ENCODE measurements around the gene PCNX2. TPM values are rescaled to one million over a fixed set of nuclear protein-coding genes. Genes with fewer than 3 reads are reported as not detected.

PCNX2 gene
- total and polyA plus RNA-seq, 2 of the 13 experiments (the other 11 are each of a cell fraction or from before 2014, with no cell fraction given): 0.11 to 0.42 TPM

DNA sequence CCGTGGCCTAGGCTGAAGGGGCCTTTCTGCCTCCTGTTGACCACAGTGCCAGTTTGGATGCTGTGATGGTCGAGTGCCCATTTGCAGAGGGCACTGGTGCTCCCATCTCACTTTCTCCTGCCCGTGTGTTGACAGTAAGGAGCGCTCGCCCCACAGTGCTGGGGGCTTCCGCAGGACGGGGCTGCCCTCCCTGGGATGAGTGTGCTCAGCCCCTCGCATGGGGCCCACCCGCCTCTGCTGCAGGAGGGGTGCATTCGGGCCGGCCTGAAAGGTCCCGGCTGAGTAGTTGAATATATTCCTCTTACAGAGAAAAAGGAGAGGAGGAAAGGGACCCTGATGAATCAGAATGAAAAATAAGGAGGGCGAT, 307.8 kb downstream of the PCNX2 start (continued):
- TF ChIP-seq, protein P1, sequence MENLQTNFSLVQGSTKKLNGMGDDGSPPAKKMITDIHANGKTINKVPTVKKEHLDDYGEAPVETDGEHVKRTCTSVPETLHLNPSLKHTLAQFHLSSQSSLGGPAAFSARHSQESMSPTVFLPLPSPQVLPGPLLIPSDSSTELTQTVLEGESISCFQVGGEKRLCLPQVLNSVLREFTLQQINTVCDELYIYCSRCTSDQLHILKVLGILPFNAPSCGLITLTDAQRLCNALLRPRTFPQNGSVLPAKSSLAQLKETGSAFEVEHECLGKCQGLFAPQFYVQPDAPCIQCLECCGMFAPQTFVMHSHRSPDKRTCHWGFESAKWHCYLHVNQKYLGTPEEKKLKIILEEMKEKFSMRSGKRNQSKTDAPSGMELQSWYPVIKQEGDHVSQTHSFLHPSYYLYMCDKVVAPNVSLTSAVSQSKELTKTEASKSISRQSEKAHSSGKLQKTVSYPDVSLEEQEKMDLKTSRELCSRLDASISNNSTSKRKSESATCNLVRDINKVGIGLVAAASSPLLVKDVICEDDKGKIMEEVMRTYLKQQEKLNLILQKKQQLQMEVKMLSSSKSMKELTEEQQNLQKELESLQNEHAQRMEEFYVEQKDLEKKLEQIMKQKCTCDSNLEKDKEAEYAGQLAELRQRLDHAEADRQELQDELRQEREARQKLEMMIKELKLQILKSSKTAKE (CRISPR knock-in tag; IDR thresholded peaks at IDR 0.05; ENCODE audit: borderline replicate concordance): no peak
- TF ChIP-seq RXRB (CRISPR knock-in tag; IDR thresholded peaks at IDR 0.05; ENCODE audit: borderline replicate concordance): no peak
- TF ChIP-seq, protein P2, sequence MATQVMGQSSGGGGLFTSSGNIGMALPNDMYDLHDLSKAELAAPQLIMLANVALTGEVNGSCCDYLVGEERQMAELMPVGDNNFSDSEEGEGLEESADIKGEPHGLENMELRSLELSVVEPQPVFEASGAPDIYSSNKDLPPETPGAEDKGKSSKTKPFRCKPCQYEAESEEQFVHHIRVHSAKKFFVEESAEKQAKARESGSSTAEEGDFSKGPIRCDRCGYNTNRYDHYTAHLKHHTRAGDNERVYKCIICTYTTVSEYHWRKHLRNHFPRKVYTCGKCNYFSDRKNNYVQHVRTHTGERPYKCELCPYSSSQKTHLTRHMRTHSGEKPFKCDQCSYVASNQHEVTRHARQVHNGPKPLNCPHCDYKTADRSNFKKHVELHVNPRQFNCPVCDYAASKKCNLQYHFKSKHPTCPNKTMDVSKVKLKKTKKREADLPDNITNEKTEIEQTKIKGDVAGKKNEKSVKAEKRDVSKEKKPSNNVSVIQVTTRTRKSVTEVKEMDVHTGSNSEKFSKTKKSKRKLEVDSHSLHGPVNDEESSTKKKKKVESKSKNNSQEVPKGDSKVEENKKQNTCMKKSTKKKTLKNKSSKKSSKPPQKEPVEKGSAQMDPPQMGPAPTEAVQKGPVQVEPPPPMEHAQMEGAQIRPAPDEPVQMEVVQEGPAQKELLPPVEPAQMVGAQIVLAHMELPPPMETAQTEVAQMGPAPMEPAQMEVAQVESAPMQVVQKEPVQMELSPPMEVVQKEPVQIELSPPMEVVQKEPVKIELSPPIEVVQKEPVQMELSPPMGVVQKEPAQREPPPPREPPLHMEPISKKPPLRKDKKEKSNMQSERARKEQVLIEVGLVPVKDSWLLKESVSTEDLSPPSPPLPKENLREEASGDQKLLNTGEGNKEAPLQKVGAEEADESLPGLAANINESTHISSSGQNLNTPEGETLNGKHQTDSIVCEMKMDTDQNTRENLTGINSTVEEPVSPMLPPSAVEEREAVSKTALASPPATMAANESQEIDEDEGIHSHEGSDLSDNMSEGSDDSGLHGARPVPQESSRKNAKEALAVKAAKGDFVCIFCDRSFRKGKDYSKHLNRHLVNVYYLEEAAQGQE (IDR thresholded peaks at IDR 0.05; ENCODE audit: borderline replicate concordance in 1 of 2, low read depth in 1 of 2, low read length in 2 of 2): no peak
- no peak for TF ChIP-seq ZNF615 (CRISPR knock-in tag; IDR thresholded peaks at IDR 0.05; ENCODE audit: borderline replicate concordance)

DNA sequence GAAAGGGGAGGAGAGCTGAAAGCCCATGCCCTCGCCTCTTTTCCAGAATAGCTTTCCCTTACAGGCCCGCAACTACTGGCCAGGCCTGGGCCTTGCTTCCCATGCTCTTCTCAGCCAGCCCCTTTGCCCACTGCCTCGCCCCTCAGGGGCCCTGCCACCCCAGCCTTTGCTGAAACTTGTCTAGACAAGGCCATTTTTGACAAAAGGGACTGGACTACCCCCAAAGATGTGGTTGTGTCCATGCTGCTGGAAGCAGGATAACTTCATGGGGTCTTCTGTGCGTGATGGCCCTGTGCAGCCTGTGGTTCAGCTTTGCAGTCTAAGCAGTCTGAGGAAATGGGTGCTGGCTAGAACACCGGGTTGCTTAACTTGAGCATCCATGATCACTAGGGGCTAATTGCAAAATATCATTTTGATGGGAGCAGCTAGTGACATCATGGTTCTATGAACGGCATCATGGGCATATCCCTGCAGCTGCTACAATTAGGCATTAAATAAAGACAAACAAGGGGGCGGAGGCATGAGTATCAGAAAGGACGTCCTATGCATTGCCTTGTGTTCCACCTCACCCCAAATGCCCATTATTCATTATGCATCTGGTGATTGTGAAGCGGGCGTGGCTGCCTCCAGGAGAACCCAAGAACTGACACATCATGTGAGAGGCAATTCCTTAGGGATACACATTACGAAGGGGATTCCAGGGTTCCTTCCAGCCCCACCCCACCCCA, 308.3 kb downstream of the PCNX2 start:
- POLR2A ChIA-PET: no interaction called here
- no peak for DNase-seq (ENCODE audit: low spot score)
- in situ Hi-C loops (cut with HindIII; ENCODE audit: extremely low pct_ligation_motif_present, low pct_unique_long_range_greater_than_20kb) (no loop called here), intact Hi-C loops (cut with micrococcal nuclease; ENCODE audit: unreplicated experiment) (no loop called here)
- no peak overlapping the region for H3K27ac ChIP-seq (ENCODE audit: extremely low read length, insufficient read depth, low read length)
- no peaks in the 10 kb centered on the region for H3K79me2 ChIP-seq (ENCODE audit: insufficient read depth, low read length)
- H3K9me3 ChIP-seq (ENCODE audit: low read length): no peaks in the 10 kb centered on the region
- FAIRE-seq: no peak
- H3K36me3 ChIP-seq (replicated peaks in 1 of 2; ENCODE audit: control insufficient read depth in 1 of 2, insufficient read depth in 2 of 2, low read length in 2 of 2): no peaks in the 10 kb centered on the region
- H3K4me1 ChIP-seq (ENCODE audit: insufficient read depth, low read length): no peaks in the 10 kb centered on the region
- H3K4me3 ChIP-seq (replicated peaks in 1 of 3; ENCODE audit: insufficient read depth in 1 of 3, low read depth in 2 of 3, low read length in 3 of 3): no peak overlapping the region
- 34% methylated on average over 9 of the region's 11 CpGs for WGBS (ENCODE audit: low lambda C conversion rate)
- BruUV-seq (replicated peaks): no TSS peak
- no peak overlapping the region for H2AFZ ChIP-seq (ENCODE audit: low read length)
- no peak for ATAC-seq
- CTCF ChIA-PET (ENCODE audit: low intra/inter-chr PET ratio, low total read pairs): no interaction called here
- no peak overlapping the region for H3K4me2 ChIP-seq (ENCODE audit: low read depth, low read length)
- no peaks in the 10 kb centered on the region for H3K27me3 ChIP-seq (ENCODE audit: control insufficient read depth in 1 of 2, insufficient read depth in 2 of 2, low read length in 2 of 2)
- no peak overlapping the region for H3K9ac ChIP-seq (ENCODE audit: insufficient read depth, low read depth, low read length)
- no peaks in the 10 kb centered on the region for H4K20me1 ChIP-seq (ENCODE audit: insufficient read depth, low read length)
- TF ChIP-seq, protein P3, sequence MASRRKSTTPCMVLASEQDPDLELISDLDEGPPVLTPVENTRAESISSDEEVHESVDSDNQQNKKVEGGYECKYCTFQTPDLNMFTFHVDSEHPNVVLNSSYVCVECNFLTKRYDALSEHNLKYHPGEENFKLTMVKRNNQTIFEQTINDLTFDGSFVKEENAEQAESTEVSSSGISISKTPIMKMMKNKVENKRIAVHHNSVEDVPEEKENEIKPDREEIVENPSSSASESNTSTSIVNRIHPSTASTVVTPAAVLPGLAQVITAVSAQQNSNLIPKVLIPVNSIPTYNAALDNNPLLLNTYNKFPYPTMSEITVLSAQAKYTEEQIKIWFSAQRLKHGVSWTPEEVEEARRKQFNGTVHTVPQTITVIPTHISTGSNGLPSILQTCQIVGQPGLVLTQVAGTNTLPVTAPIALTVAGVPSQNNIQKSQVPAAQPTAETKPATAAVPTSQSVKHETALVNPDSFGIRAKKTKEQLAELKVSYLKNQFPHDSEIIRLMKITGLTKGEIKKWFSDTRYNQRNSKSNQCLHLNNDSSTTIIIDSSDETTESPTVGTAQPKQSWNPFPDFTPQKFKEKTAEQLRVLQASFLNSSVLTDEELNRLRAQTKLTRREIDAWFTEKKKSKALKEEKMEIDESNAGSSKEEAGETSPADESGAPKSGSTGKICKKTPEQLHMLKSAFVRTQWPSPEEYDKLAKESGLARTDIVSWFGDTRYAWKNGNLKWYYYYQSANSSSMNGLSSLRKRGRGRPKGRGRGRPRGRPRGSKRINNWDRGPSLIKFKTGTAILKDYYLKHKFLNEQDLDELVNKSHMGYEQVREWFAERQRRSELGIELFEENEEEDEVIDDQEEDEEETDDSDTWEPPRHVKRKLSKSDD (CRISPR knock-in tag; IDR thresholded peaks at IDR 0.05; ENCODE audit: low read depth): no peak
- TF ChIP-seq NONO (IDR thresholded peaks at IDR 0.05): no peak
- no peak for TF ChIP-seq NONO (CRISPR knock-in tag; conservative IDR thresholded peaks at IDR 0.05)
- no peak for TF ChIP-seq ZNF792 (CRISPR knock-in tag; IDR thresholded peaks at IDR 0.05)
- no peak for TF ChIP-seq HNF4G (IDR thresholded peaks at IDR 0.05; ENCODE audit: borderline replicate concordance, low read depth, low read length)
- no peak for TF ChIP-seq HNF4G (CRISPR knock-in tag; IDR thresholded peaks at IDR 0.05; ENCODE audit: borderline replicate concordance, low read depth)
- TF ChIP-seq ZNF761 (CRISPR knock-in tag; conservative IDR thresholded peaks at IDR 0.05): no peak
- TF ChIP-seq STAT5B (CRISPR knock-in tag; IDR thresholded peaks at IDR 0.05): no peak
- no peak for TF ChIP-seq RFXANK (CRISPR knock-in tag; IDR thresholded peaks at IDR 0.05)
- TF ChIP-seq AGO1 (IDR thresholded peaks at IDR 0.05; ENCODE audit: low read depth, low read length, poor library complexity, severe bottlenecking): no peak
- TF ChIP-seq ZNF772 (CRISPR knock-in tag; IDR thresholded peaks at IDR 0.05): no peak
